ENCODE data around the gene RPS21. TPM values are rescaled to one million over a fixed set of nuclear protein-coding genes. Genes with fewer than 3 reads are reported as not detected.

RPS21 gene
- total RNA-seq, 1 experiment from 2014 or later = 1,761 TPM

GRCh38 chr20:62388839-62389600 is 2.1 kb downstream of the RPS21 start:
- in situ Hi-C loops (cut with HindIII; ENCODE audit: low pct_unique_long_range_greater_than_20kb, low sequenced_read_pairs) (no loop called here), intact Hi-C loops (cut with micrococcal nuclease; ENCODE audit: unreplicated experiment) (no loop called here)
- ChIA-PET CTCF (interaction anchor here (0.6 kb wide), 1 partner anchor 111 kb away, joined by 6 read pairs; no protein-coding TSS in a partner anchor), POLR2A (no interaction called here)
- Histone ChIP-seq H3K36me3 (ENCODE audit: control insufficient read depth, insufficient read depth, low read length) (peaks cover 14% of the 10 kb centered on the region), H3K27me3 (ENCODE audit: control insufficient read depth, insufficient read depth, low read length) (no peaks in the 10 kb centered on the region), H3K27ac (ENCODE audit: low read length) (peak overlapping the region; percentile 94; the same call in 1 of the 2 replicates), H3K9me3 (ENCODE audit: control insufficient read depth, insufficient read depth, low read depth, low read length) (no peaks in the 10 kb centered on the region), H3K4me1 (ENCODE audit: control insufficient read depth, insufficient read depth, low read length) (peaks cover 30% of the 10 kb centered on the region), H3K4me3 (ENCODE audit: low read depth in 2 of 2, low read length in 2 of 2) (0 out of 4 replicates have a peak overlapping the region, but pooled peaks of 1 of the 2 experiments have one; percentile 90)
- no peak for ATAC-seq
- TF ChIP-seq REST (IDR thresholded peaks at IDR 0.05; ENCODE audit: insufficient read depth in 1 of 2, low read depth in 2 of 2, low read length in 1 of 2) (no peak), SIN3A (IDR thresholded peaks at IDR 0.05; ENCODE audit: borderline replicate concordance, insufficient read depth, low read depth, low read length) (no peak)
- no TSS peak for BruUV-seq (replicated peaks)
- DNase-seq (ENCODE audit: low read depth, low spot score) = no peak

GRCh38 chr20:62389601-62390087 is 2.7 kb downstream of the RPS21 start:
- no peaks in the 10 kb centered on the region for H3K9me3 ChIP-seq (ENCODE audit: control insufficient read depth, insufficient read depth, low read depth, low read length)
- in situ Hi-C loops (cut with HindIII; ENCODE audit: low pct_unique_long_range_greater_than_20kb, low sequenced_read_pairs) = no loop called here
- BruUV-seq (replicated peaks) = no TSS peak
- intact Hi-C loops (cut with micrococcal nuclease; ENCODE audit: unreplicated experiment) = no loop called here
- no peak for DNase-seq (ENCODE audit: low read depth, low spot score)
- CTCF ChIA-PET = interaction anchor here (0.5 kb wide), 1 partner anchor 212 kb away, joined by 11 read pairs; no protein-coding TSS in a partner anchor
- no peaks in the 10 kb centered on the region for H3K27me3 ChIP-seq (ENCODE audit: control insufficient read depth, insufficient read depth, low read length)
- ATAC-seq = no peak
- peaks cover 14% of the 10 kb centered on the region for H3K36me3 ChIP-seq (ENCODE audit: control insufficient read depth, insufficient read depth, low read length)
- TF ChIP-seq REST (IDR thresholded peaks at IDR 0.05; ENCODE audit: insufficient read depth in 1 of 2, low read depth in 2 of 2, low read length in 1 of 2) = no peak
- no peak for TF ChIP-seq TCF7L2 (IDR thresholded peaks at IDR 0.05; ENCODE audit: low read depth, low read length)
- TF ChIP-seq CTCF (IDR thresholded peaks at IDR 0.05) = no peak
- no peak for TF ChIP-seq POLR2AphosphoS5 (IDR thresholded peaks at IDR 0.05; ENCODE audit: low read depth, low read length)
- no peak for TF ChIP-seq SIN3A (IDR thresholded peaks at IDR 0.05; ENCODE audit: borderline replicate concordance, insufficient read depth, low read depth, low read length)
- H3K27ac ChIP-seq (ENCODE audit: low read length) = no peak overlapping the region
- POLR2A ChIA-PET = no interaction called here
- H3K4me3 ChIP-seq (ENCODE audit: low read depth in 2 of 2, low read length in 2 of 2) = no peak overlapping the region
- H3K4me1 ChIP-seq (ENCODE audit: control insufficient read depth, insufficient read depth, low read length) = peaks cover 30% of the 10 kb centered on the region
